Endothelial cell of umbilical vein (primary cell): Measurements from ENCODE around the gene CEP350. TPM values are rescaled to one million over a fixed set of nuclear protein-coding genes. Genes with fewer than 3 reads are reported as not detected.

Experiments used
- BruUV-seq: library from RNA; stranded (reverse); fragments of 400-500 nt; replicated peaks from 2 replicates; lab custom pipeline; 2021; lab: Mats Ljungman, UMichigan
- CTCF ChIA-PET: fragments of 300-600, 350-600 bp; sonication (Branson Sonifier 250); formaldehyde crosslinking; loops from one replicate; lab custom pipeline; 2021; ENCODE audit warnings: antibody characterized with exemption, inconsistent platforms; lab: Charles Lee
- POLR2A ChIA-PET: fragments of 300-600, 350-600 bp; sonication (Branson Sonifier 250); formaldehyde crosslinking; loops from one replicate; lab custom pipeline; 2021; ENCODE audit warnings: antibody characterized with exemption, inconsistent platforms; lab: Charles Lee
- DNase-seq: peaks from one replicate; pipeline ENCODE4 v3.0.0-alpha.2; 2011; ENCODE audit warnings: low read depth, low spot score
- FAIRE-seq: peaks from 2 replicates; lab custom pipeline; 2011; peaks lifted over from hg19 to GRCh38; lab: Jason Lieb, UNC
- H2AFZ ChIP-seq: 2 replicates; pipeline ENCODE4 v1.6.0; 2012; ENCODE audit warnings: low read depth, low read length, control low read depth, inconsistent platforms
- H3K27ac ChIP-seq: 2 replicates; pipeline ENCODE4 v1.5.1; 2011; ENCODE audit warnings: low read depth, mild to moderate bottlenecking, control low read depth, low read length, moderate library complexity; ENCODE audit not compliant: insufficient read depth
- H3K27me3 ChIP-seq, 2 experiments: 2 replicates each; pipeline versions ENCODE4 v1.6.0 to v1.6.1; 2011; ENCODE audit warnings: low read length in 2 of 2, mixed read lengths in 1 of 2; ENCODE audit not compliant: control insufficient read depth in 2 of 2, insufficient read depth in 2 of 2
- H3K36me3 ChIP-seq, 2 experiments: 2 replicates in 1 of 2; 3 replicates in 1 of 2; pipeline ENCODE4 v1.5.1; 2011; ENCODE audit warnings: low read length in 2 of 2, mild to moderate bottlenecking in 1 of 2, moderate library complexity in 1 of 2; ENCODE audit not compliant: control insufficient read depth in 2 of 2, insufficient read depth in 2 of 2; ENCODE audit errors: extremely low read depth in 1 of 2
- H3K4me1 ChIP-seq: 3 replicates; pipeline ENCODE4 v1.5.1; 2011; ENCODE audit warnings: mild to moderate bottlenecking, low read length; ENCODE audit not compliant: control insufficient read depth, insufficient read depth; ENCODE audit errors: extremely low read depth
- H3K4me2 ChIP-seq: 2 replicates; pipeline ENCODE4 v1.6.1; 2011; ENCODE audit warnings: low read length, control low read depth, mixed read lengths; ENCODE audit not compliant: insufficient read depth
- H3K4me3 ChIP-seq, 3 experiments: fragments of 200-600 bp in 1 of 3; sonication (generic), shearing (Covaris generic) in 1 of 3; replicated peaks in 1 of 3; 2 replicates each; pipeline ENCODE4 v1.5.1; 2011 to 2016; ENCODE audit warnings: control low read depth in 3 of 3, low read length in 3 of 3, mild to moderate bottlenecking in 2 of 3, inconsistent platforms in 1 of 3, low read depth in 1 of 3, moderate library complexity in 1 of 3; ENCODE audit not compliant: insufficient read depth in 1 of 3
- H3K79me2 ChIP-seq: 2 replicates; pipeline ENCODE4 v1.6.0; 2012; ENCODE audit warnings: low read length, inconsistent platforms; ENCODE audit not compliant: control insufficient read depth, insufficient read depth
- H3K9ac ChIP-seq: replicated peaks from 2 replicates; pipeline ENCODE3; 2011; ENCODE audit warnings: low read length, control low read depth; ENCODE audit not compliant: insufficient read depth; ENCODE audit errors: extremely low read depth
- H3K9me1 ChIP-seq: replicated peaks from 3 replicates; pipeline ENCODE4 v1.6.0; 2011; ENCODE audit warnings: mild to moderate bottlenecking, low read length; ENCODE audit not compliant: control insufficient read depth, insufficient read depth; ENCODE audit errors: extremely low read depth
- H3K9me3 ChIP-seq: replicated peaks from 2 replicates; pipeline ENCODE4 v1.5.1; 2012; ENCODE audit warnings: low read length, inconsistent platforms; ENCODE audit not compliant: control insufficient read depth, insufficient read depth
- H4K20me1 ChIP-seq: replicated peaks from 2 replicates; pipeline ENCODE3; 2011; ENCODE audit warnings: mild to moderate bottlenecking, low read length; ENCODE audit not compliant: control insufficient read depth, insufficient read depth; ENCODE audit errors: extremely low read depth
- CTCF ChIP-seq, 2 donors: IDR thresholded peaks; 1 replicate in 1 of 2; 2 replicates in 1 of 2; pipeline ENCODE4 v1.5.1; 2011; ENCODE audit warnings: low read length in 2 of 2, mild to moderate bottlenecking in 2 of 2, moderate library complexity in 2 of 2, control low read depth in 1 of 2, inconsistent platforms in 1 of 2, low read depth in 1 of 2; ENCODE audit not compliant: insufficient read depth in 1 of 2; ENCODE audit errors: extremely low read depth in 1 of 2
- EZH2 ChIP-seq: IDR thresholded peaks from 2 replicates; pipeline ENCODE4 v1.6.1; 2012; ENCODE audit warnings: borderline replicate concordance, low read depth, mild to moderate bottlenecking, moderate library complexity, low read length, inconsistent platforms; ENCODE audit not compliant: severe bottlenecking
- FOS ChIP-seq: IDR thresholded peaks from 2 replicates; pipeline ENCODE4 v1.6.1; 2011; ENCODE audit warnings: mild to moderate bottlenecking, low read length, moderate library complexity, borderline replicate concordance; ENCODE audit not compliant: insufficient read depth
- GATA2 ChIP-seq: IDR thresholded peaks from 2 replicates; pipeline ENCODE4 v1.7.0; 2011; ENCODE audit warnings: low read depth, mild to moderate bottlenecking, moderate library complexity, mixed read lengths, low read length; ENCODE audit not compliant: insufficient read length, insufficient read depth
- JUN ChIP-seq: IDR thresholded peaks from 2 replicates; pipeline ENCODE4 v1.6.1; 2011; ENCODE audit warnings: borderline replicate concordance, low read depth; ENCODE audit not compliant: insufficient read length, insufficient read depth
- MAX ChIP-seq: IDR thresholded peaks from 2 replicates; pipeline ENCODE4 v1.6.1; 2011; ENCODE audit not compliant: insufficient read depth, insufficient read length
- MYC ChIP-seq: IDR thresholded peaks from one replicate; pipeline ENCODE4 v1.6.1; 2011; ENCODE audit warnings: mild to moderate bottlenecking, low read depth, low read length
- POLR2A ChIP-seq: IDR thresholded peaks from 2 replicates; pipeline ENCODE4 v1.6.1; 2012; ENCODE audit warnings: low read depth, mild to moderate bottlenecking, control low read depth, low read length
- POLR2AphosphoS5 ChIP-seq: IDR thresholded peaks from 2 replicates; pipeline ENCODE4 v1.6.1; 2012; ENCODE audit warnings: low read depth, mild to moderate bottlenecking, control low read depth, low read length, moderate library complexity; ENCODE audit not compliant: insufficient read depth
- dilution Hi-C: fragments of 300-500 bp; cut with MboI; formaldehyde crosslinking; loops from one replicate; pipeline ENCODE4 v1.15.0; 2019; ENCODE audit warnings: low sequenced_read_pairs; ENCODE audit not compliant: extremely low pct_ligation_motif_present
- intact Hi-C: fragments of 100-400 bp; cut with micrococcal nuclease; formaldehyde crosslinking; loops from one replicate; pipeline ENCODE4 v1.10.0; 2022
- polyA plus RNA-seq, 4 experiments: library from polyadenylated mRNA; depleted of rRNA in 3 of 4; stranded (reverse) in 3 of 4; unstranded in 1 of 4; fragments of >200 nt; gene quantifications; 2 replicates each; pipeline versions ENCODE4 v1.2.1 to v1.2.3, GENCODE V29; 2011 to 2012; ENCODE audit warnings: missing spikeins in 1 of 4
- total RNA-seq: library from RNA; stranded (reverse); gene quantifications from 2 replicates; pipeline ENCODE4 v1.2.3, GENCODE V29; 2021

The CEP350 gene
- total and polyA plus RNA-seq, 2 donors (not counting 3 experiments of a cell fraction or from before 2014, with no cell fraction given): 4.8 to 30.1 TPM

DNA sequence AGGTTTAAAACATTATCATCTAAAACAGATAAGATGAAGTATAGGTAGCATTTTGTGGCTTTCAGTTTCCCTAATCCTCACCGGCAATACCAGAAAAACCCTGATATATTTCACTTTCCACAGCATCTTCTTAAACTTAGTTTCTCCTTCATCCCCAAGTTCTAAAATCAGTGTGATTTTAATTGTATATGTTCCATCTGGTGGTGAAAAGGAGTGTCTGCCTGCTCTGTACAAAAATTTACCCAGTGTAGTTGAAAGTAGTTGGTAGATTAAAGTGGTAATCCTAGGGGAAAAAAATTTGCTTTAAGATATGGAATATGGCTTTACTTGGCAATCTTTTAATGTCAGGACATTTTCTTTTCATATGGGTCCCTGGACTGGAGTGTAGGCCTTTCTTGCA is 74.3 kb downstream of the CEP350 start:
- Histone ChIP-seq H3K27ac (no peak overlapping the region), H2AFZ (no peak overlapping the region), H4K20me1 (no peaks in the 10 kb centered on the region), H3K27me3 (no peaks in the 10 kb centered on the region), H3K4me1 (peaks cover 25% of the 10 kb centered on the region), H3K79me2 (no peaks in the 10 kb centered on the region), H3K4me2 (no peak overlapping the region), H3K9me3 (no peaks in the 10 kb centered on the region), H3K9me1 (no peaks in the 10 kb centered on the region), H3K4me3 (no peak overlapping the region), H3K36me3 (peaks cover 0 to 11% of the 10 kb centered on the region in 2 experiments), H3K9ac (no peak overlapping the region)
- TF ChIP-seq CTCF (IDR thresholded peaks at IDR 0.05; ENCODE audit: extremely low read depth in 1 of 2, insufficient read depth in 1 of 2, low read depth in 1 of 2, low read length in 2 of 2) (no peak), FOS (no peak), GATA2 (no peak), JUN (no peak), EZH2 (no peak), MYC (no peak), POLR2A (no peak), MAX (no peak), POLR2AphosphoS5 (no peak)
- no TSS peak for BruUV-seq
- ChIA-PET CTCF (interaction anchor here (1.1 kb wide), 1 partner anchor 140 kb away, joined by 3 read pairs; no protein-coding TSS in a partner anchor), POLR2A (no interaction called here)
- FAIRE-seq (no peak), DNase-seq (no peak)
- dilution Hi-C loops (no loop called here), intact Hi-C loops (loop anchor here (1.0 to 5.0 kb wide), 2 partner anchors 75 to 123 kb away; partner anchors contain the start of genes CEP350 and QSOX1)
